Liver (tissue), 3 donors: Measurements from ENCODE around the gene HECTD1.

Experiments
- CTCF ChIP-seq: fragments of 150-350 bp; IDR thresholded peaks from 2 replicates; pipeline ENCODE4 v1.5.1; 2017; ENCODE audit warnings: improper control_type of control experiment, low read depth, low read length; ENCODE audit not compliant: missing input control
- JUND ChIP-seq, 2 donors: IDR thresholded peaks; 2 replicates each; pipeline ENCODE4 v1.6.1; 2016; ENCODE audit warnings: antibody characterized with exemption in 2 of 2
- RAD21 ChIP-seq, 2 donors: IDR thresholded peaks; 2 replicates each; pipeline ENCODE4 v1.6.1; 2016; ENCODE audit warnings: antibody characterized with exemption in 2 of 2, mild to moderate bottlenecking in 2 of 2
- REST ChIP-seq: IDR thresholded peaks from 2 replicates; pipeline ENCODE4 v1.6.1; 2016; ENCODE audit warnings: antibody characterized with exemption, mild to moderate bottlenecking
- TAF1 ChIP-seq: conservative IDR thresholded peaks from 2 replicates; pipeline ENCODE4 v1.6.1; 2016; ENCODE audit warnings: antibody characterized with exemption, mild to moderate bottlenecking
- ZBTB33 ChIP-seq: IDR thresholded peaks from 2 replicates; pipeline ENCODE4 v1.6.1; 2016; ENCODE audit warnings: antibody characterized with exemption
- donor health status: healthy.
- donor health status: healthy.

GRCh38 chr14:31232081-31232480, 24.5 kb upstream of the HECTD1 start:
- TF ChIP-seq CTCF (no peak), ZBTB33 (no peak), REST (no peak), TAF1 (no peak), RAD21 (IDR thresholded peaks at IDR 0.05) (no peak), JUND (IDR thresholded peaks at IDR 0.05) (no peak)
